Panc1 (cell line): Measurements from ENCODE around the gene AKR1C2. TPM values are rescaled to one million over a fixed set of nuclear protein-coding genes. Genes with fewer than 3 reads are reported as not detected.
"Not testable (repeated sequence)": the region's sequence is repeated elsewhere in the genome, so short reads cannot be mapped to it uniquely, and the experiment has no call there.

ENCODE experiments used
- ATAC-seq: fragments of 200-7000 bp; cut with Tn5 transposase; 2 replicates; pipeline ENCODE4 v1.9.1; 2020; ENCODE audit warnings: mild to moderate bottlenecking, moderate library complexity
- BruUV-seq: library from RNA; stranded (reverse); fragments of 400-500 nt; replicated peaks from 2 replicates; lab custom pipeline; 2021; lab: Mats Ljungman, UMichigan
- CTCF ChIA-PET: fragments of 300-600 bp; sonication (Branson Sonifier 250); formaldehyde crosslinking; loops from one replicate; lab custom pipeline; 2022; ENCODE audit warnings: antibody characterized with exemption; lab: Charles Lee
- POLR2A ChIA-PET: fragments of 300-600 bp; sonication (Branson Sonifier 250); formaldehyde crosslinking; loops from one replicate; lab custom pipeline; 2022; ENCODE audit warnings: antibody characterized with exemption; lab: Charles Lee
- DNase-seq: peaks from one replicate; pipeline ENCODE4 v3.0.0-alpha.2; 2010; ENCODE audit warnings: low read depth, low spot score
- H3K27ac ChIP-seq: 2 replicates; pipeline ENCODE4 v1.5.1; 2011; ENCODE audit warnings: mild to moderate bottlenecking, low read length, inconsistent platforms
- H3K27me3 ChIP-seq: fragments of 200-500 bp; sonication (Bioruptor generic); 2 replicates; pipeline ENCODE4 v1.6.0; 2014; ENCODE audit warnings: low read length, inconsistent platforms; ENCODE audit not compliant: control insufficient read depth, insufficient read depth
- H3K36me3 ChIP-seq: fragments of 200-500 bp; sonication (Bioruptor generic); 2 replicates; pipeline ENCODE4 v1.5.1; 2014; ENCODE audit warnings: inconsistent platforms, mild to moderate bottlenecking, low read length, moderate library complexity; ENCODE audit not compliant: control insufficient read depth, insufficient read depth
- H3K4me1 ChIP-seq: 2 replicates; pipeline ENCODE4 v1.5.1; 2011; ENCODE audit warnings: inconsistent platforms, mild to moderate bottlenecking, low read length, moderate library complexity; ENCODE audit not compliant: control insufficient read depth, insufficient read depth
- H3K4me3 ChIP-seq, 2 experiments: 2 replicates each; pipeline ENCODE4 v1.5.1; 2011 to 2012; ENCODE audit warnings: low read depth in 2 of 2, low read length in 2 of 2, mild to moderate bottlenecking in 2 of 2, inconsistent platforms in 1 of 2, moderate library complexity in 1 of 2
- H3K9me3 ChIP-seq: fragments of 200-500 bp; sonication (Bioruptor generic); 2 replicates; pipeline ENCODE4 v1.5.1; 2014; ENCODE audit warnings: low read depth, mild to moderate bottlenecking, inconsistent platforms, low read length, moderate library complexity; ENCODE audit not compliant: control insufficient read depth, insufficient read depth
- POLR2AphosphoS5 ChIP-seq: IDR thresholded peaks from 2 replicates; pipeline ENCODE4 v1.6.1; 2012; ENCODE audit warnings: mild to moderate bottlenecking, low read depth, low read length, moderate library complexity
- TCF7L2 ChIP-seq: IDR thresholded peaks from 2 replicates; pipeline ENCODE4 v1.6.1; 2011; ENCODE audit warnings: mild to moderate bottlenecking, low read depth, low read length, inconsistent platforms
- in situ Hi-C: cut with HindIII; loops from 2 replicates; pipeline ENCODE4 v1.10.0; 2016; ENCODE audit warnings: low sequenced_read_pairs, low pct_unique_long_range_greater_than_20kb
- intact Hi-C: fragments of 100-400 bp; cut with micrococcal nuclease; formaldehyde crosslinking; loops from one replicate; pipeline ENCODE4 v1.10.0; 2022; ENCODE audit not compliant: unreplicated experiment
- total RNA-seq: library from RNA; stranded (reverse); gene quantifications from one replicate; pipeline ENCODE4 v1.2.1, GENCODE V29; 2021; ENCODE audit not compliant: unreplicated experiment
- TF ChIP-seq, protein P1 (sequence below), 2 experiments: IDR thresholded peaks; 2 replicates each; pipeline ENCODE4 v1.6.1; 2011 to 2012; ENCODE audit warnings: low read depth in 2 of 2, control low read depth in 1 of 2, low read length in 1 of 2, mild to moderate bottlenecking in 1 of 2, moderate library complexity in 1 of 2; ENCODE audit not compliant: insufficient read depth in 1 of 2
- TF ChIP-seq, protein P2 (sequence below): fragments of 450-650 bp; IDR thresholded peaks from 2 replicates; pipeline ENCODE4 v1.5.1; 2017; ENCODE audit warnings: mild to moderate bottlenecking

Gene AKR1C2
- total RNA-seq, 1 experiment from 2014 or later, result 0.33 TPM

DNA sequence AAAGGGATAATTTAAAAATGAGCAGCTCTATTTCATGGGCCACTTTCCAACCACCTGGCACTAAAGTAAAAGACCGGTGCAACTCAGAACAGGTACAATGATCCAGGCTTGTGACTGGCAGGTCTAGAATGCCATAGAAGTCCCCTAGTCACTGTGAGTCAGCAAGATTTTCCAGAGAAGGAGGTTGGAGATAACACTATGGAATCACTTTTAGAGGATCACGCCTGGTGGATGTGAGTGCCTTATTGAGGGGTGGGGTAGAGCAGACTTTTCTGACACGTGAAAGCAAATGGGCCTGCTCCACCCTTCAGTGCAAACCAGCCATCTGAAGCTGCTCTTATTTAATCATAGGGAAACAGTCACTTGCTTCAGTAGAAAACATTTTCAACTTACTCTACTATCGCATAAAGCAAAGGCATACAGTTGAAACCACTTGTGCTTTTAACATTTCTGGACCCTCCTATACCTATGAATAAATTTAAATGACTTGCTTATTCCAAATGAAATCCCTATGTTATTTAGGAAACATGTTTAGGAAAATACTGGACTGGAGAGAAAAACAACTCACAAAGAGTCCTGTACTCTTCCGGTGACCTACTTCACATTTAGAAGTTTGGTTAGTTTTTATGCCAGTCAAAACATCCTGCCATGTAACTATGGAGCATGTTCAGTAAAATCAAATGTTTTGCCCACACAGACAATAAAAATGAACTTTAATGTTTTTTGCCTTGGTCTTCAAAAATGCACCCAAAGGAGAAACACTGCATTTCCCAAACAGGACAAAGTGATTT, 61.9 kb downstream of the AKR1C2 start:
- no peaks in the 10 kb centered on the region for H3K36me3 ChIP-seq
- no peak overlapping the region for H3K27ac ChIP-seq
- no peak for ATAC-seq
- ChIA-PET POLR2A (no interaction called here), CTCF (no interaction called here)
- TF ChIP-seq TCF7L2 (no peak), POLR2AphosphoS5 (no peak)
- TF ChIP-seq, protein P1, sequence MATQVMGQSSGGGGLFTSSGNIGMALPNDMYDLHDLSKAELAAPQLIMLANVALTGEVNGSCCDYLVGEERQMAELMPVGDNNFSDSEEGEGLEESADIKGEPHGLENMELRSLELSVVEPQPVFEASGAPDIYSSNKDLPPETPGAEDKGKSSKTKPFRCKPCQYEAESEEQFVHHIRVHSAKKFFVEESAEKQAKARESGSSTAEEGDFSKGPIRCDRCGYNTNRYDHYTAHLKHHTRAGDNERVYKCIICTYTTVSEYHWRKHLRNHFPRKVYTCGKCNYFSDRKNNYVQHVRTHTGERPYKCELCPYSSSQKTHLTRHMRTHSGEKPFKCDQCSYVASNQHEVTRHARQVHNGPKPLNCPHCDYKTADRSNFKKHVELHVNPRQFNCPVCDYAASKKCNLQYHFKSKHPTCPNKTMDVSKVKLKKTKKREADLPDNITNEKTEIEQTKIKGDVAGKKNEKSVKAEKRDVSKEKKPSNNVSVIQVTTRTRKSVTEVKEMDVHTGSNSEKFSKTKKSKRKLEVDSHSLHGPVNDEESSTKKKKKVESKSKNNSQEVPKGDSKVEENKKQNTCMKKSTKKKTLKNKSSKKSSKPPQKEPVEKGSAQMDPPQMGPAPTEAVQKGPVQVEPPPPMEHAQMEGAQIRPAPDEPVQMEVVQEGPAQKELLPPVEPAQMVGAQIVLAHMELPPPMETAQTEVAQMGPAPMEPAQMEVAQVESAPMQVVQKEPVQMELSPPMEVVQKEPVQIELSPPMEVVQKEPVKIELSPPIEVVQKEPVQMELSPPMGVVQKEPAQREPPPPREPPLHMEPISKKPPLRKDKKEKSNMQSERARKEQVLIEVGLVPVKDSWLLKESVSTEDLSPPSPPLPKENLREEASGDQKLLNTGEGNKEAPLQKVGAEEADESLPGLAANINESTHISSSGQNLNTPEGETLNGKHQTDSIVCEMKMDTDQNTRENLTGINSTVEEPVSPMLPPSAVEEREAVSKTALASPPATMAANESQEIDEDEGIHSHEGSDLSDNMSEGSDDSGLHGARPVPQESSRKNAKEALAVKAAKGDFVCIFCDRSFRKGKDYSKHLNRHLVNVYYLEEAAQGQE (IDR thresholded peaks at IDR 0.05; ENCODE audit: insufficient read depth in 1 of 2, low read depth in 2 of 2, low read length in 1 of 2), result no peak
- TF ChIP-seq, protein P2, sequence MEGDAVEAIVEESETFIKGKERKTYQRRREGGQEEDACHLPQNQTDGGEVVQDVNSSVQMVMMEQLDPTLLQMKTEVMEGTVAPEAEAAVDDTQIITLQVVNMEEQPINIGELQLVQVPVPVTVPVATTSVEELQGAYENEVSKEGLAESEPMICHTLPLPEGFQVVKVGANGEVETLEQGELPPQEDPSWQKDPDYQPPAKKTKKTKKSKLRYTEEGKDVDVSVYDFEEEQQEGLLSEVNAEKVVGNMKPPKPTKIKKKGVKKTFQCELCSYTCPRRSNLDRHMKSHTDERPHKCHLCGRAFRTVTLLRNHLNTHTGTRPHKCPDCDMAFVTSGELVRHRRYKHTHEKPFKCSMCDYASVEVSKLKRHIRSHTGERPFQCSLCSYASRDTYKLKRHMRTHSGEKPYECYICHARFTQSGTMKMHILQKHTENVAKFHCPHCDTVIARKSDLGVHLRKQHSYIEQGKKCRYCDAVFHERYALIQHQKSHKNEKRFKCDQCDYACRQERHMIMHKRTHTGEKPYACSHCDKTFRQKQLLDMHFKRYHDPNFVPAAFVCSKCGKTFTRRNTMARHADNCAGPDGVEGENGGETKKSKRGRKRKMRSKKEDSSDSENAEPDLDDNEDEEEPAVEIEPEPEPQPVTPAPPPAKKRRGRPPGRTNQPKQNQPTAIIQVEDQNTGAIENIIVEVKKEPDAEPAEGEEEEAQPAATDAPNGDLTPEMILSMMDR, result no peak
- no peak overlapping the region for H3K4me3 ChIP-seq
- no peaks in the 10 kb centered on the region for H3K4me1 ChIP-seq
- H3K9me3 ChIP-seq, result no peaks in the 10 kb centered on the region
- no peak for DNase-seq
- no peaks in the 10 kb centered on the region for H3K27me3 ChIP-seq
- in situ Hi-C loops (no loop called here), intact Hi-C loops (no loop called here)
- BruUV-seq, result no TSS peak

DNA sequence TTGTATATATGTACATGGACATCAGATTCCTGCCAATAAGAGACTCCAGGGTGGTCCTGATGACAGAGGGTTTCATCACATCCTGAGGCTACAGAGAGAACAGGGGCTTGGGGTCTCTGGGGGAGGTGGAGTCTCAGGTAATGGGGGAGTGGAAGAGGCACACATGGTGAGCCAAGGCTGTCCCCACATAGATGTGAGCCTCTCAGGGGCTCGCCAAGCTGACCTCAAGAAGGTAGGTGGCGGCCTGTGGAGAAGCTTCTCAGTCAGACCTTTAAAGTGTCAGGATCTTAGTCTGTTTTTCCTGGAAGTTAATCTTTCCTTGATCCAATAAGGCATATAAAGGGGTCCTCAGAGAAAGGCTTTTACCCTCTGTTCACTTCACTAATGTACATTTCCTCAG, 62.7 kb downstream of the AKR1C2 start:
- H3K4me1 ChIP-seq, H3K27ac ChIP-seq, ATAC-seq, H3K27me3 ChIP-seq, H3K36me3 ChIP-seq, H3K4me3 ChIP-seq, H3K9me3 ChIP-seq, DNase-seq, BruUV-seq, POLR2A ChIA-PET, in situ Hi-C loops, CTCF ChIA-PET, intact Hi-C loops: not testable (repeated sequence)

DNA sequence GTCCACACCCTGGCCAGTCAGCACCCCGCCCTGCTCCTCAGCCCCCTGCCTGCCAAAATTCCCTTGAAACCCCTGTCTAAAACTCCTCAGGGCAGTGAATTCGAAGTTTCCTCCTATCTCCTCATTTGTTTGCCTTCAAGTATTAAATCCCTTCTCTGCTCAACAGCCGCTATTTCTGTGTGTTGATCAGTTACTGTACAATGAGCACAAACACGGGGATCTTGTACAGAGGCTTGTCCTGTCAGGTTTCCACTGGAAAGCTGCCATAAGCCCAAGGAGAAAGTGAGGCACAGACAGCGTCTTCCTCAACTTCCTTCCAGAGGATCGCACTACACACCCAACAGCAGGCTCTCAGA, 63.6 kb downstream of the AKR1C2 start:
- H3K27me3 ChIP-seq, in situ Hi-C loops, H3K9me3 ChIP-seq, POLR2A ChIA-PET, CTCF ChIA-PET, BruUV-seq, H3K4me1 ChIP-seq, H3K4me3 ChIP-seq, intact Hi-C loops, ATAC-seq, DNase-seq, H3K27ac ChIP-seq, H3K36me3 ChIP-seq: not testable (repeated sequence)
